ENCODE measurements around the gene CNNM4.

- TF ChIP-seq CREB5 (CRISPR knock-in tag; IDR thresholded peaks at IDR 0.05; ENCODE audit: low read depth) (no peak), TOX (CRISPR knock-in tag; IDR thresholded peaks at IDR 0.05; ENCODE audit: borderline replicate concordance) (no peak), ZNF8 (CRISPR knock-in tag; IDR thresholded peaks at IDR 0.05) (no peak), CSDC2 (CRISPR knock-in tag; IDR thresholded peaks at IDR 0.05) (no peak)
Measured at GRCh38 chr2:96847586-96847985, 86.9 kb downstream of the CNNM4 start.

Data from SK-N-SH treated with all-trans-retinoic acid at 6 μM for 48 hours (cell line).